HG02642 (cell line): Measurements from ENCODE around the gene MTCH2.
A peak's percentile ranks its signal among the peaks of the same experiment; 100 is the strongest.

Experiments
- ATAC-seq: cut with Tn5 transposase; IDR thresholded peaks from one replicate; pipeline ENCODE4 v1.9.1; 2021; ENCODE audit warnings: mild to moderate bottlenecking; ENCODE audit not compliant: unreplicated experiment, poor library complexity

Gene MTCH2

DNA sequence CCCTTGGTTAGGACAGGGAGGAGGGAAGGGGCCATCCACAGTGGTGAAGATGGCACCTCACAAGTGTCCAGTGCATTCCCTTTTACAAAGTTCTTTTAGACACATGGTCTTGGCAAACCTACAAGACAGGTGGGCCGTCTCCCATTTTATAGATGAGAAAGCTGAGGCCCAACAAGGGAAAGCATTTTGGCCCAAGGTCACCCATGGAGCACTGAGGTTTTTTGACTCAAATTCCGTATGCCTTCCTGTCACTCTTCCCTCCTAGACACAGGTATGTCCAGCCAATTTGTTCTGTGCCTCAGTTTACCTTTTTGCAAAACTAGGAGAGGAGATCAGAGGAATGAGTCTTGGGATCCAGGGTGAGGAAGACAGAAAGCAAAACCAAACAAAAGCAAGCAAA, 49.4 kb downstream of the MTCH2 start:
- no peak for ATAC-seq

DNA sequence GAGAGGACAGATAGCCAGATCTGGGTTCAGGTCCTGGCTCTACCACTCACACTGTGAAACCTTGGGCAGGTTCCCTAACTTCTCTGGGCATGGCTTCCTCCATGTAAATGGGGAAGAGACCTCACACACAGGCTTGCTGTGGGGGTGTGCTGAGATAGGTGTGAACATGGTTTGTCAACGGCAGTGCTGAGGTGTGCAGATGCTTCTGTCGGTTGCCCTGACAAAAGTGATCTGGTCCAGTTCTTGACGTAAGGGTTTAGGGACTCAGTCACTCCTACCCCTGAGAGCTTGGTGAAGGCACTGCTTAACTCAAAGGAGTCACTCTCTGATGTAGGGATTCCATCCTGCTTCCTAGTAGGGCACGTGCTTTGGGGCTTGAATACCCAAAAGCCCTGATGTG, 50.1 kb downstream of the MTCH2 start:
- ATAC-seq: no peak

DNA sequence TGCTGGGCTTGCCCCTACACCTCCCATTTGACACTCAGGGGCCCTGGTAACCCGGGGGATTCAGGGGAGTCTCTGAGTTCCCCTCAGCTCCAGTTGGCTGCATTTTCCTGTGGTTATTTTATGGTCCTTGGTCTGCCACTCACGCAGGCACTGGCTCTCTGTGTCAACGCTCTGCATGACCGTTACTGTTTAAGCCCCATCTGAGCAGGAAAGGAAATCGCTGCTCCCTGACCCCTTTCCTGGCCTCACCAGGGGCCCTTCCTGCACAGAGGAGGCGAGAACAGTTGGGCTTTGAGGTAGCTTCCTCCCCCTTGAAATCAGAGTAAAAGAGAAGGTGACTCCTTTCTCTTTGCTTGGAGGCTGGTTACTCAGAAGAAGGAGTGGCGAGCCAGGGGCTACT, 50.6 kb downstream of the MTCH2 start:
- no peak for ATAC-seq

DNA sequence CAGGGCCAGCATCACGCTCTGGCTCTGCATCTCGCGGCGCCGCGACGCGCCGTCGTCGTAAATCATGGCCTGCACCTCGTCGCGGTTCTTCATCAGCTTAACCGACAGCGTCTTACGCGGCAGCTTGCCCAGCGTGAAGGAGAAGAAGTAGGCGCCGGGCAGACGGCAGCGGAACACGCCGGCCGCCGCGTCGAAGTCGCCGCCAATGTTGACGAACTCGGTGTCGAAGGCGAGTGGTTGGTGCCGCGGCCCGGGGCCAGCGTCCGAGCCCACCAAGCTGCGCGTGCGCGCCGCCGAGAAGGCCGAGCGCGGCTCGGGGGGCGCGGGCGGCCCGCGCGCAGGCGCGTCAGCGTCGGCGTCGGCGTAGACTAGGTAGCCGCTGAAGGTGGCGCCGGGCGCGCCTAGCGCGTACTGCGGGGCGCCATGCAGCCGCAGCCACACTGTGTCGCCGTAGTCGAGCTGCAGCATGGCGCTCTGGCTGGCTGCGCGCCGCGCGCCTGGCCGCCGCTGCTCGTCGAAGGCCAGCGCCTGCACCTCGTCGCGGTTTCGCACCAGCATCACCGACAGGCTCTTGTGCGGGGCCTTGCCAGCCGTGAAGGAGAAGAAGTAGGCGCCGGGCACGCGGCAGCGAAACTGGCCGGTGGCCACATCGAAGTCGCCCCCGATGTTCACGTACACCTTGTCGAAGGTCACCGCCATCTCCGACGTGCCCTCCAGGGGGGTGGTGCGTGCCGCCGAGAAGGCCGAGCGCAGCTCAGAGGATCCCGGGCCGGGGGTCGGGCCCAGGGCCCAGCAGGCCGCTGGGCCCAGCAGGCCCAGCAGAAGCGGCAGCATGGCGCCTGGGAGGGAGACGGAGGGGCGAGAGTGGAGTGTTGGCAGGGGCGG, 52.1 kb downstream of the MTCH2 start:
- ATAC-seq: no peak

DNA sequence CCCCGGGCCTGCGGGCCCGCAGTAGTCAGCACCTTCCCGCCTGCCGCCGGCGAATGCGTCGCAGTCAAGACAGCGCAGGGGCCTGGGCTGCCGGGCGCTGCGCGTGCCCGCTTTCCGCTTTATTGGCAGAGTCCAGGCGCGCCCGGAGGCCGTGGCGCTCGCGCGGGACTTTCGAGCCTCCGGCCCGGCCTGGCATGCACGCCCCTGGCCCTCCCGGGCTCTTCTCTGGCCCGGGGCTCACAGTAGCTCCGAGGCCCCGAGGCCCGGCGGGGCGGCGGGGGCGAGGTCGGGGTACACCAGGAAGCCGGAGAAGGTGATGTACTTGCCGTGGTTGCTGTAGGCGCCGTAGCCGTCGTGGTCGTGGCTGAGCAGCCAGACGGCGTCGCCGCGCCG, 52.8 kb downstream of the MTCH2 start:
- ATAC-seq: no peak

DNA sequence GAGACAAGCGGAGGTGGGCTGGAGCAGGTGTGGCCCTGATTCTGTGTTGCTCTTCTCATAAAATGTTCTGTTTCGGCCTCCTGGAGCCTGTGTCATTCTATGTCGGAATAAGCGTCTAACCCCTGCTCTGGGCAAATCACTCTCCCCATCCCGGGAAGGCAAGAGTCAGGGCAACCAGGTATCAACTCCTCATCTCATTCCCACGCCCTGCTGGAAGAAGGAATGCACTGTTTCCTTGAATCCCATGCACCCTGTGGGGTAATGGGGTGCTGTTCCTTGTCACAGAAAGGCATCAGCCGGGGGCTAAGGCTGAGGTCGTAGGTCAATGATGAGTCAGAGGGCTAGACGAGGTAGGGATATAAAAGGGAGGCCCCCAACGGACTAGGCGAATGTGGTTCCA, 53.2 kb downstream of the MTCH2 start:
- no peak for ATAC-seq

DNA sequence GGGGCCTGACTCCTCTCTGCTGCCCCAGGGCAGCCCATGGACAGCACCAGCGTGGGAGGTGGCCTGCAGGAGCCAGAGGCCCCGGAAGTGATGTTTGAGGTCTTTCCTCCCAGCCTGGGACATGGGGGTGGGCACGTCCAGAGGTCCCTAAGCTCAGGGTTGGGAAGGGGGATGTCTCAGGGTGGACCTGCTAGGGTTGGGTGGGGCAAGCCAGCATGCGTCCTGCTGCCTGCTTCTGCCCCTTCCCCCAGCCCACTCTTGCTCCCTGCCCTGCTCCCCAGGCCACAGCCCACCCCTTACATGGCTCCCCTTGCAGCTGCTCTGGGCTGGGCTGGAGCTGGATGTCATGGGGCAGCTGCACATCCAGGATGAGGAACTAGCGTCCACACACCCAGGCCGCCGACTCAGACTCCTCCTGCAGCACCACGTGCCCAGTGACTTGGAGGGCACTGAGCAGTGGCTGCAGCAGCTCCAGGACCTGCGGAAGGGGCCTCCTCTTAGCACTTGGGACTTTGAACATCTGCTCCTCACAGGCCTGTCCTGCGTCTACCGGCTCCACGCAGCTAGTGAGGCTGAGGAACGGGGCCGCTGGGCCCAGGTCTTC, 54.5 kb downstream of the MTCH2 start:
- ATAC-seq: no peak

DNA sequence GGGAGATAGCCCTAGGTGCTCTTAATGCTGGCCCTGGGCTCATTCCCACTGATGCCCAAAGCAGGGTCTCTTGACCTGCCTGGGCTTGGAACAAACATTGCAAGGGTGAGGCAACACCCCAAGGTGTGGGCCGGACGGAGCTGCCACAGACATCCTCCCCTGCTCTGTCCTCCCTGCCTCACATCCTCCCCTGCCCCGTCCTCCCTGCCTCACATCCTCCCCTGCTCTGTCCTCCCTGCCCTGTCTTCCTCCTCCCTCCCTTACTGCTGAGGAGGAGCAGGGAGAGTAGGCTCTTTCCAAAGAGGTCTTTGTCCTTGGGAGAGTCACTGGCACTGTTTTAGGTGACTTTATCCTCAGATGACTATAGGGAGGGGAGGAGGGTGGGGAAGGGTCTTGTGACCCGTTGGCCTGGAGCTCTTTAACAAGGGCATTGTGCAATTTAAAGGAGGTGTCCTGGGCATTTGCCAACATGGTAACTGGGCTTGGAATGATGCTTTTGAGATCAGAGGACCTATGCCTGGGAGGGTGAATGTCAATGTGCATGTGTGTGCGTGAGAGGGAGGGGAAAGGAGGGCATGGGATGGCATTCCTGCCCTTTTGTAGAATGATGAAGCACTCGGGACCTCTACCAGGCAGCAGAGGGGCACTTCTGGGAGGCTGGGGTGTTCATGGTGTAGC, 55.2 kb downstream of the MTCH2 start:
- no peak for ATAC-seq

DNA sequence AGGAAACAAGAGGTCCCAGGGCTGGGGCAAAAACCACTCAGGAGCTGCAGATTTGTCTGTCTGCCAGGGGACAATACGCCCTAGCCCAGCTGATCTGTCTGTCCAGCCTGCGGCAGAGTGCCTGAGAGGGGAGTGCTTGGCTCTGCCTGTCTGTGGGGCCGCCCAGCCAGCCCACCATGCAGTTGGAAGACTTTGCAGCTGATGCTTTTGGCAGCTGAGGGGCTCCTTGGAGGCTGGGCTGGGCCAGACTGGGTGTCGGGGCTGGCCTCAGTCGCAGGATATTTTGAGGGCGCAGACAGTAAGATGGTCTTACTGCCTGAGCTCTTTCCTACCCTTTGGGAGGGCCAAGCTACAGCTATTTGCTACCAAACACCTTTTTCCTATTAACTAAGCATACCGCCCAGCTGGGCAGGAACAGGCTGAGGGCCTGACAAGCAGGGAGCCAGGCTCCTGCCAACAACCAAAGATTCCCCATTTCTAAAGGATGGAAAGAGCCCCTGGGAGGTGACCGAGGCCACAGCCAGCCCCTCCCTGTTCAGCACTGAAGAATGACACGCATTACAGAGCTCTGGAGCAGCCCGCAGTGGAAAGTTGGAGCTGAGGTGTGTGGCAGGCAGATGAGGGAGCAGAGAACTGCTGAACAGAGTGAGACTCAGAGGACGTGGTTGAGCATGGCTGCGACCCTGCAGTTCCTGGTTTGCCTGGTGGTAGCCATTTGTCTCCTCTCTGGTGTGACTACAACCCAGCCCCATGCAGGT, 56.1 kb downstream of the MTCH2 start, which contains the start of gene FAM180B:
FAM180B (plus strand) TSS at position 581 of the 758 bp plus-strand sequence; CDS start at position 672, 91 bp downstream.
- no peak for ATAC-seq

DNA sequence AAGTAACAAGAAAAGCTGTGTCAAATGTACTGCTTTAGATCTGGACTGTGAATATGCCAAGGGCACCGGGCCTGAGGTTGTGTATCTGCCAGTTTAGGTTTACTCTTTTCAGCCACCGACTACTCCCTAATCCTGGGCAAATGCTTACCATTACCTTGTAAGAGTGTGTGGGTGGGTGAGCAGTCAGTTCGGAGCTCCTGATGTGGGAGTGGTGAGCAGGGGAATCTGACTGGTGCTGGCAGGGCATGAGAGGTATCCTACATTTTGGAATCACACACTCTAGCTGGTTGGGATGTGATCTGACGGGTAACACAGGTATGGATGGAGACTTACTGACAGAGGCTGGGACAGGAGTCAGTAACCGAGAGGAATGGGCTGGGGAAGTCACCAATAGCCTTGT, 58.5 kb downstream of the MTCH2 start:
- no peak for ATAC-seq

DNA sequence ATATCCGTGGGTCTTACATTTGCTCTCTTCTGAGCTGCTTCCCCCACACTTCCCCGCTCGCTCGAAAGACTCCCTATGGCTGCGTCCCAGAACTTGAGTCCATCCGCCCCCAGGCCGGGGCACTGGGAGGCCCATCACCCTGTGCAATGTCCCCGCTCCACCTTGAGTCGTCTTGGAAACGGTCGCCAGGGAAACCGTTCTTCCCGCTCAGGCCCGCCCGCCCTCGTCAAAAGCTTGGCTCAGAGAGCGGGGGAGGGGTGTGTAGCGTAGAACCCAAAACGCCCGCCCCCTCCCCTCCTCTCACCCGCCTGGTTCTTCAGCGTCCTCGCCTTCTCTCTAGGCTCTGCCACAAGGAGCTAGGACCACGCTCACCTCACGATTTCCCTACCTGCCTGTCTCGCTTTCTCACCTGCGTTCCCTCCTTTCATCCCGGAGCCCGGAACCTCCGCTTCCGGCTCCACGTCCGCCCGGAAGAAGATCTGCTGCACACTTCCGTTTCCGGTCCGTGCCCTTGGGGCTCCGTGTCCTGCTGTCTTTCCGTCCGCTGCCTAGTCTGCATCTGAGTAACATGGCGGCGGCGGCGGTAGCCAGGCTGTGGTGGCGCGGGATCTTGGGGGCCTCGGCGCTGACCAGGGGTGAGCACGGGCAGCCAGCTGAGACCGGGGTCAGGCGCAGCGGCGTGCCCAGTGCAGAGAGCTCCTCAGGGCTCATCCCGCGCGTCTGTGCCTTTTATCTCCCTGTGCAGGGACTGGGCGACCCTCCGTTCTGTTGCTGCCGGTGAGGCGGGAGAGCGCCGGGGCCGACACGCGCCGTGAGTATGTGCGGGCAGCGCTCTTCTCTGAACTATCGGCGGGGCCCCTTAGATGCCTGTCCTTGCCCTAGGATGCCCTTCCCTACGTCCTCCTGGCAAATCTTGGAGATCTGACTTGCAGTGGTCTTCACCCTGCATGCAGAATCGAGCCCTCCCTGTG, 63.5 kb downstream of the MTCH2 start, which contains the start of the genes KBTBD4 and NDUFS3:
KBTBD4 (minus strand) TSS at position 447 of the 971 bp plus-strand sequence; CDS start at position 428, 19 bp downstream.
NDUFS3 (plus strand) TSS at position 551 of the 971 bp plus-strand sequence; CDS start at position 569, 18 bp downstream.
- peak; percentile 95 for ATAC-seq

DNA sequence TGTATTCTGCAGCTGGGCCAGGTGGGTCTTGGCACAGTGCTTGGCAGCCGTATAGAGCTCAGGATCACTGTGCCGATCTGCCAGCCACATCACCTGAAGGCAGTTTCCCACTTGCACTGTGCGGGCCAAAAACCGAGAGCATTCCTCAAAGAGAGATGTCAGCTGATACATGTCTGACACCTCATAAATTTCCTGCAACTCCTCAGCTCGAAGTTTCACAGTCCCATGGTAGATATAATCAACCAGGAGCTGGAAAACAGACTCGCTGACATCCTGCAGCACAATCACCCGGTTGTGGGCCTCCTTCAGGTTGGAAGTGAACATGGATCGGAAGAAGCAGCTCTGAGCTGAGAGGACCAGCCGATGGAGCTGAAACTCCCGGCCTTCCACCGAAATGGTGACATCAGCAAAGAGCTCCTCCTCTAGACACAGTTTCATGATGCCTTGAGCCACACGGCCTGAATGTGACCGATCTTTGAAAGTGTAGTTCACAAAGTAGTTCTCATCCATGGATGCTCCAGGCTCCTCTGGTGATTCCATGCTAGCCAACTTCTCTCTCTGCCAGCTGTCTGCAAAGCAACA, 64.8 kb downstream of the MTCH2 start:
- ATAC-seq: no peak

DNA sequence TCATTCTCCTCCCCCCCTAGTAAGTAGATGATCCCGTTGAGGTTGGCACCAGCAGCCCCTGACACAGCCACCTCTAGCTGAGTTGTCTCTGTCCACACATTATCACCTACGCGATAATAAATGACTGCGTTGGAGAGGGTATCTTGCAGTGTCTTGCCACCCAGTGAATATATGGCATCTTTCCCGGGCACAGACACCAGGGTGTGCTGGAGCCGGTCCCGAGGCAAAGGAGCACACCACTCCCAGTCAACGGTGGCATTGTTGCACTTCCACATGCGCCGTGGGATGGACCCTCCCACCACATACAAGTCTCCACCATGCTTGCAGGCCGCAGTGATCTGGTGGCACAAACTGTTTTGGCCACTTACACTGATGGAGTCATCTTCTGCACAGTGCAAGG, 69.0 kb downstream of the MTCH2 start:
- ATAC-seq: no peak

DNA sequence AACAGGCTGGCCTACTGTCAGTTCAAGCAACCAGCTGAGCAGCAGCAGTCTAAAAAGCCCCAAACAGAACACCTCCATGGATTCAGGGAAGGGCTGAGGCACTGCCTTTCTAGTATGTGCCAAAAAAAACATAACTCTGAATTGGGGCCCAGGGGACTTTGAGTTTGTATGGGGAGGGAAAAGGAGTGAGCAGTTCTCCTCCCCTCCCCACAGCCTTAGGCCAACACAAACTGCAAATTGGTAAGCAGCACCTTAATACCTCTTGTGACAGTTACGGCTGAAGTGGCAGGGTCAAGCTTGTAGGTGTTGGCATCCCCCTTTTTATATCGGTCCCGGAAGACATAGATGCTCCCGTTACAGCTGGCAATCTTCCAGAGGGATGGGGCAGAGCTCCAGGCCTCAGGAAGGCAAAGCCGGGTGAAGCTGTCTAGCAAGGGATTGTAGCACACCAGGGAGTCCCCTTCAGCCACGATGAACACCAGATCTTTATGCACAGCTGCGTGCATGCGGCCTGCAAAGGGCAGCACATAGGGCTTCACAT, 69.6 kb downstream of the MTCH2 start:
- ATAC-seq: no peak

DNA sequence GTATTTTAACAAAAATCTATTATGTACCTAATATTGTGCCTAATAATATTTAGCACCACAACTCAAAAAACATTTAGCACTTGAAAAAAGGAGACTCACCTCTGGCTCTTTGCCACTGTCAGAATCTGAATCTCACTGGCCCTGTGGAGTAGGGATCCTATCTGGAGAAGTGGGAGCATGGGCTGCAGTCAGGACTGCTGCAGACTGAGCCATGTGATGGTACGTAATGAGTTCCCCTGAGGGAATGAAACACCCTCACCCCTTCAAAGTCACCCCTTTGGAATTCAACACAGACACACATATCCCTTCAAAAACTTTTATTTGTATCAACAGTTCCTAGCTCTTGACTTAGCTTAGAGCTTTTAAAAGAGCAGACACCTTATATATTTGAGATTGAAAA, 70.5 kb downstream of the MTCH2 start:
- no peak for ATAC-seq

DNA sequence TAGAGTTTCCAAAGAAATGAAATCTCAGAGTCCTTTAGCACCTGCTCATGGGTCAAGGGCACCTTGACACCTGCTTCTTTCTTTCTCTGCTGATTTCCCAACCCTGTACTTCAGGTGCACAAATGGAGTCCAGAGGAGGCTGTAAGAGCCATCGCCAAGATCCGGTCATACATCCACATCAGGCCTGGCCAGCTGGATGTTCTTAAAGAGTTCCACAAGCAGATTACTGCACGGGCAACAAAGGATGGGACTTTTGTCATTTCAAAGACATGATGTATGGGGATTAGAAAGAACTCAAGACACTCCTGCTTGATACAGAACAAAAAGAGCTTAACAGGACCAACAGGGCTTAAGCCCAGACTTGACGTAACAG, 71.0 kb downstream of the MTCH2 start:
- ATAC-seq: no peak

DNA sequence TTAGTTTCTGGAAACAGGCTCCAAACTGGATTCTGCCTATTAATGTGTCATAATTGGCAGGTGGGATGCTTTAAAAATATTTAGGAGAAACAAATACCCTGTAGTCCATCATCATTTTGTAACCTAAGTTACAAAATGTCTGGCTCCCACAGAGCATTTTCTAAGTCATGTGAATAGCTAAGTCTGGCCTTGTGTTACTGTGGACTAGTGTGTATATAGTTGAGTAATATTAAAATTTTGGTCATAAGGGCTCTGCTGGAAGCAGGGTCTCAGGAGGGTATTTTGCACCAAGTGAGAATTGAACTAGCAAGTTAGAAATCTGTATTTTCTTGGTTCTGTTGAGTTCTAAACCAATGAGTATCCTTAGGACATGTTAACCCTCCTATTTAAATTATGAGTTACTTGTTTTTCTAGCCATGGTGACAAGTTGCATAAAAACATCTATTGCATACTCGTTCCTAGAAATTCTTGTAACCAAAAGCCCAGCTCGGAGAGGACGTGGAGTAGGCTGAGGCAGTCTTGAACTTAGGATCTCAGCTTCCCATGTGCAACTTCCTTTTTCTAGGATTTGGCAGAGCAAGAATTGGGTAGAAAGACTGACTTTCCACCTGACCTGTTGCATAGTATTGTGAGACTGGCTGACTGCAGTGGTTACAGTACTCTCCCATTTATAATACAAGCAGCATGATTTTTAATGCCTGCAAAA, 71.6 kb downstream of the MTCH2 start:
- ATAC-seq: no peak

DNA sequence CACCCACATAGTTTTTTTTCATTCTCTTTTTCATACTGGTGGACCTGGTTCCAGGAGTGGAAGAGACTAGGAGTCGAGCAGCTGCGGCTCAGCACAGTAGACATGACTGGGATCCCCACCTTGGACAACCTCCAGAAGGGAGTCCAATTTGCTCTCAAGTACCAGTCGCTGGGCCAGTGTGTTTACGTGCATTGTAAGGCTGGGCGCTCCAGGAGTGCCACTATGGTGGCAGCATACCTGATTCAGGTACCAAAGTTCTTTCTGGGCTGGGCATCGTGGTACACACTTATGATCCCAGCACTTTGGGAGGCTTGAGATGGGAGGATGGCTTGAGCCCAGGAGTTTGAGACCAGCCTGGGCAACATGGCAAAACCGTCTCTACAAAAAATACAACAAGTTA, 72.7 kb downstream of the MTCH2 start:
- no peak for ATAC-seq
